Activated naive CD8-positive, alpha-beta T cell treated with anti-CD3 and anti-CD28 coated beads, Interleukin-2, amount 50 U/mL, for 24 hours (primary cell): ENCODE measurements around the gene MXRA7.
"Not testable (repeated sequence)": the region's sequence is repeated elsewhere in the genome, so short reads cannot be mapped to it uniquely, and the experiment has no call there.

ENCODE experiments used
- ATAC-seq: fragments of 150-1000 bp; cut with Tn5 transposase; one replicate; pipeline ENCODE4 v1.10.0; 2021
- DNase-seq: peaks from one replicate; pipeline ENCODE4 v3.0.0; 2021
- H3K27ac Mint-ChIP-seq: one replicate; pipeline ENCODE4 v1.8.0; 2021; ENCODE audit warnings: mild to moderate bottlenecking, mixed read lengths
- H3K27me3 Mint-ChIP-seq: one replicate; pipeline ENCODE4 v1.8.0; 2021; ENCODE audit warnings: mixed read lengths
- H3K36me3 Mint-ChIP-seq: one replicate; pipeline ENCODE4 v1.8.0; 2021; ENCODE audit warnings: low read depth, mixed read lengths
- H3K4me1 Mint-ChIP-seq: one replicate; pipeline ENCODE4 v1.8.0; 2021; ENCODE audit warnings: mixed read lengths
- H3K4me3 Mint-ChIP-seq: one replicate; pipeline ENCODE4 v1.8.0; 2021; ENCODE audit warnings: mild to moderate bottlenecking, moderate library complexity, mixed read lengths
- H3K9me3 Mint-ChIP-seq: one replicate; pipeline ENCODE4 v1.8.0; 2021; ENCODE audit warnings: mixed read lengths

Gene MXRA7

GRCh38 chr17:76650504-76650903 is 60.3 kb downstream of the MXRA7 start:
- H3K27ac Mint-ChIP-seq: no peak overlapping the region
- H3K27me3 Mint-ChIP-seq: no peaks in the 10 kb centered on the region
- H3K4me3 Mint-ChIP-seq: no peak overlapping the region
- peaks cover 9% of the 10 kb centered on the region for H3K9me3 Mint-ChIP-seq
- H3K36me3 Mint-ChIP-seq: peaks cover 3% of the 10 kb centered on the region
- no peak for DNase-seq
- H3K4me1 Mint-ChIP-seq: peaks cover 3% of the 10 kb centered on the region
- no peak for ATAC-seq

- Mint-ChIP-seq H3K27ac (no peak overlapping the region), H3K36me3 (peaks cover 3% of the 10 kb centered on the region), H3K9me3 (peaks cover 14% of the 10 kb centered on the region), H3K4me3 (no peak overlapping the region), H3K27me3 (no peaks in the 10 kb centered on the region), H3K4me1 (peaks cover 14% of the 10 kb centered on the region)
- ATAC-seq: no peak
- no peak for DNase-seq
Measured at GRCh38 chr17:76646712-76647111, 64.1 kb downstream of the MXRA7 start.

- Mint-ChIP-seq H3K27ac (no peak overlapping the region), H3K4me3 (no peak overlapping the region), H3K9me3 (peaks cover 14% of the 10 kb centered on the region), H3K4me1 (peaks cover 12% of the 10 kb centered on the region), H3K27me3 (no peaks in the 10 kb centered on the region), H3K36me3 (peaks cover 3% of the 10 kb centered on the region)
- DNase-seq (no peak), ATAC-seq (no peak)
Measured at GRCh38 chr17:76645481-76645880, 65.3 kb downstream of the MXRA7 start.

GRCh38 chr17:76644995-76645394 is 65.8 kb downstream of the MXRA7 start:
- peaks cover 3% of the 10 kb centered on the region for H3K36me3 Mint-ChIP-seq
- DNase-seq (no peak), ATAC-seq (no peak)
- no peaks in the 10 kb centered on the region for H3K27me3 Mint-ChIP-seq
- no peak overlapping the region for H3K27ac Mint-ChIP-seq
- peaks cover 14% of the 10 kb centered on the region for H3K9me3 Mint-ChIP-seq
- H3K4me1 Mint-ChIP-seq: peaks cover 12% of the 10 kb centered on the region
- no peak overlapping the region for H3K4me3 Mint-ChIP-seq

- H3K4me1 Mint-ChIP-seq: peaks cover 12% of the 10 kb centered on the region
- peaks cover 3% of the 10 kb centered on the region for H3K36me3 Mint-ChIP-seq
- DNase-seq (no peak), ATAC-seq (no peak)
- no peaks in the 10 kb centered on the region for H3K27me3 Mint-ChIP-seq
- no peak within 1 kb of the TSS for H3K4me3 Mint-ChIP-seq
- no peak within 1 kb of the TSS for H3K27ac Mint-ChIP-seq
- peaks cover 14% of the 10 kb centered on the region for H3K9me3 Mint-ChIP-seq
Measured at GRCh38 chr17:76643553-76644148, 67.1 kb downstream of the MXRA7 start, which contains the start of gene ST6GALNAC1. ST6GALNAC1 (minus strand) TSS chr17:76643757; CDS start chr17:76643638, 119 bp downstream.

- Mint-ChIP-seq H3K36me3 (peaks cover 3% of the 10 kb centered on the region), H3K4me3 (no peak overlapping the region), H3K4me1 (peaks cover 12% of the 10 kb centered on the region), H3K9me3 (peaks cover 14% of the 10 kb centered on the region), H3K27ac (no peak overlapping the region), H3K27me3 (no peaks in the 10 kb centered on the region)
- ATAC-seq (no peak), DNase-seq (no peak)
Measured at GRCh38 chr17:76642994-76643393, 67.8 kb downstream of the MXRA7 start.

GRCh38 chr17:76642032-76642561 is 68.7 kb downstream of the MXRA7 start:
- Mint-ChIP-seq H3K4me3 (no peak overlapping the region), H3K4me1 (peaks cover 12% of the 10 kb centered on the region), H3K27me3 (no peaks in the 10 kb centered on the region), H3K9me3 (peaks cover 14% of the 10 kb centered on the region), H3K27ac (no peak overlapping the region), H3K36me3 (peaks cover 3% of the 10 kb centered on the region)
- ATAC-seq: no peak
- DNase-seq: no peak

- peaks cover 11% of the 10 kb centered on the region for H3K9me3 Mint-ChIP-seq
- ATAC-seq (no peak), DNase-seq (no peak)
- peaks cover under 1% of the 10 kb centered on the region for H3K36me3 Mint-ChIP-seq
- no peak overlapping the region for H3K4me3 Mint-ChIP-seq
- no peaks in the 10 kb centered on the region for H3K27me3 Mint-ChIP-seq
- H3K27ac Mint-ChIP-seq: no peak overlapping the region
- peaks cover 12% of the 10 kb centered on the region for H3K4me1 Mint-ChIP-seq
Measured at GRCh38 chr17:76641501-76641900, 69.3 kb downstream of the MXRA7 start.

- Mint-ChIP-seq H3K27ac (no peak overlapping the region), H3K9me3 (peaks cover 5% of the 10 kb centered on the region), H3K27me3 (no peaks in the 10 kb centered on the region), H3K4me1 (peaks cover 12% of the 10 kb centered on the region), H3K4me3 (no peak overlapping the region), H3K36me3 (no peaks in the 10 kb centered on the region)
- ATAC-seq (no peak), DNase-seq (no peak)
Measured at GRCh38 chr17:76640550-76641380, 70.0 kb downstream of the MXRA7 start.

- Mint-ChIP-seq H3K27ac (no peak overlapping the region), H3K9me3 (no peaks in the 10 kb centered on the region), H3K36me3 (no peaks in the 10 kb centered on the region), H3K4me3 (no peak overlapping the region), H3K27me3 (peaks cover 2% of the 10 kb centered on the region), H3K4me1 (peaks cover 3% of the 10 kb centered on the region)
- ATAC-seq (no peak), DNase-seq (no peak)
Measured at GRCh38 chr17:76638263-76638662, 72.5 kb downstream of the MXRA7 start.

- H3K4me1 Mint-ChIP-seq, DNase-seq, H3K27me3 Mint-ChIP-seq, H3K36me3 Mint-ChIP-seq, ATAC-seq, H3K9me3 Mint-ChIP-seq, H3K4me3 Mint-ChIP-seq, H3K27ac Mint-ChIP-seq: not testable (repeated sequence)
Measured at GRCh38 chr17:76636486-76637206, 74.1 kb downstream of the MXRA7 start.

GRCh38 chr17:76635659-76636360 is 75.0 kb downstream of the MXRA7 start:
- Mint-ChIP-seq H3K27me3 (peaks cover 4% of the 10 kb centered on the region), H3K4me3 (no peak overlapping the region), H3K27ac (no peak overlapping the region), H3K36me3 (no peaks in the 10 kb centered on the region), H3K9me3 (no peaks in the 10 kb centered on the region), H3K4me1 (no peaks in the 10 kb centered on the region)
- DNase-seq: no peak
- ATAC-seq: no peak

- Mint-ChIP-seq H3K4me1 (no peaks in the 10 kb centered on the region), H3K36me3 (no peaks in the 10 kb centered on the region), H3K27ac (no peak overlapping the region), H3K4me3 (no peak overlapping the region), H3K9me3 (no peaks in the 10 kb centered on the region), H3K27me3 (peaks cover 4% of the 10 kb centered on the region)
- no peak for DNase-seq
- no peak for ATAC-seq
Measured at GRCh38 chr17:76635039-76635438, 75.7 kb downstream of the MXRA7 start.

GRCh38 chr17:76633628-76634328 is 77.0 kb downstream of the MXRA7 start:
- no peaks in the 10 kb centered on the region for H3K9me3 Mint-ChIP-seq

More at GRCh38 chr17:76633628-76634328, 77.0 kb downstream of the MXRA7 start:
- Mint-ChIP-seq H3K27me3 (peaks cover 4% of the 10 kb centered on the region), H3K36me3 (no peaks in the 10 kb centered on the region), H3K4me3 (no peak overlapping the region), H3K27ac (no peak overlapping the region), H3K4me1 (no peaks in the 10 kb centered on the region)
- DNase-seq: no peak
- ATAC-seq: no peak
